Measurements from ENCODE around the gene MTA2.

The MTA2 gene

GRCh38 chr11:62548545-62549335 lies 52.9 kb downstream of the MTA2 start:
- H3K4me3 ChIP-seq (ENCODE audit: low read depth in 1 of 2, low read length in 2 of 2), result no peak overlapping the region
- H3K27me3 ChIP-seq (ENCODE audit: control insufficient read depth in 1 of 2, insufficient read depth in 2 of 2, low read length in 2 of 2), result no peaks in the 10 kb centered on the region
- H3K9me3 ChIP-seq (ENCODE audit: control insufficient read depth in 1 of 2, low read length in 2 of 2), result no peaks in the 10 kb centered on the region
- H3K36me3 ChIP-seq (ENCODE audit: control insufficient read depth in 1 of 2, insufficient read depth in 2 of 2, low read length in 2 of 2), result no peaks in the 10 kb centered on the region
- H3K9ac ChIP-seq (ENCODE audit: low read depth in 1 of 2, low read length in 2 of 2), result peak overlapping the region in 1 of 2 donors; percentile 10
- H3K4me1 ChIP-seq (ENCODE audit: control insufficient read depth in 1 of 2, insufficient read depth in 2 of 2, low read length in 2 of 2), result peaks cover 51 to 64% of the 10 kb centered on the region in 2 donors
- H3K27ac ChIP-seq (ENCODE audit: low read depth, low read length), result no peak overlapping the region

GRCh38 chr11:62547691-62548281 lies 53.9 kb downstream of the MTA2 start:
- H3K27ac ChIP-seq (ENCODE audit: low read depth, low read length), result no peak overlapping the region
- H3K4me1 ChIP-seq (ENCODE audit: control insufficient read depth in 1 of 2, insufficient read depth in 2 of 2, low read length in 2 of 2), result peaks cover 50 to 65% of the 10 kb centered on the region in 2 donors
- no peaks in the 10 kb centered on the region for H3K27me3 ChIP-seq (ENCODE audit: control insufficient read depth in 1 of 2, insufficient read depth in 2 of 2, low read length in 2 of 2)
- H3K36me3 ChIP-seq (ENCODE audit: control insufficient read depth in 1 of 2, insufficient read depth in 2 of 2, low read length in 2 of 2), result peaks cover 0 to 3% of the 10 kb centered on the region in 2 donors
- peak overlapping the region; percentile 71 to 94 for H3K4me3 ChIP-seq (ENCODE audit: low read depth in 1 of 2, low read length in 2 of 2)
- H3K9ac ChIP-seq (ENCODE audit: low read depth in 1 of 2, low read length in 2 of 2), result peak overlapping the region in 1 of 2 donors; percentile 38
- H3K9me3 ChIP-seq (ENCODE audit: control insufficient read depth in 1 of 2, low read length in 2 of 2), result no peaks in the 10 kb centered on the region

- H3K27me3 ChIP-seq (ENCODE audit: control insufficient read depth in 1 of 2, insufficient read depth in 2 of 2, low read length in 2 of 2), result no peaks in the 10 kb centered on the region
- H3K36me3 ChIP-seq (ENCODE audit: control insufficient read depth in 1 of 2, insufficient read depth in 2 of 2, low read length in 2 of 2), result peaks cover 0 to 3% of the 10 kb centered on the region in 2 donors
- H3K4me1 ChIP-seq (ENCODE audit: control insufficient read depth in 1 of 2, insufficient read depth in 2 of 2, low read length in 2 of 2), result peaks cover 50 to 64% of the 10 kb centered on the region in 2 donors
- no peaks in the 10 kb centered on the region for H3K9me3 ChIP-seq (ENCODE audit: control insufficient read depth in 1 of 2, low read length in 2 of 2)
- H3K4me3 ChIP-seq (ENCODE audit: low read depth in 1 of 2, low read length in 2 of 2), result peak overlapping the region; percentile 71 to 94
- no peak overlapping the region for H3K27ac ChIP-seq (ENCODE audit: low read depth, low read length)
- peak overlapping the region; percentile 57 to 98 for H3K9ac ChIP-seq (ENCODE audit: low read depth in 1 of 2, low read length in 2 of 2)
These were observed 54.6 kb downstream of the MTA2 start for GRCh38 chr11:62546929-62547625.

- H3K9ac ChIP-seq (ENCODE audit: low read depth in 1 of 2, low read length in 2 of 2), result peak within 1 kb of the TSS; percentile 95 to 98
- no peaks in the 10 kb centered on the region for H3K27me3 ChIP-seq (ENCODE audit: control insufficient read depth in 1 of 2, insufficient read depth in 2 of 2, low read length in 2 of 2)
- H3K4me1 ChIP-seq (ENCODE audit: control insufficient read depth in 1 of 2, insufficient read depth in 2 of 2, low read length in 2 of 2), result peaks cover 50 to 64% of the 10 kb centered on the region in 2 donors
- no peaks in the 10 kb centered on the region for H3K9me3 ChIP-seq (ENCODE audit: control insufficient read depth in 1 of 2, low read length in 2 of 2)
- H3K27ac ChIP-seq (ENCODE audit: low read depth, low read length), result peak within 1 kb of the TSS; percentile 96
- peaks cover 0 to 3% of the 10 kb centered on the region in 2 donors for H3K36me3 ChIP-seq (ENCODE audit: control insufficient read depth in 1 of 2, insufficient read depth in 2 of 2, low read length in 2 of 2)
- H3K4me3 ChIP-seq (ENCODE audit: low read depth in 1 of 2, low read length in 2 of 2), result peak within 1 kb of the TSS; percentile 94 to 96
These were observed 55.3 kb downstream of the MTA2 start, which contains the start of gene AHNAK for GRCh38 chr11:62546244-62546928. TSS of gene AHNAK (minus strand) at chr11:62546806. CDS start at chr11:62536098, 10,708 bp downstream.

GRCh38 chr11:62545437-62546243 lies 56.0 kb downstream of the MTA2 start:
- no peaks in the 10 kb centered on the region for H3K9me3 ChIP-seq (ENCODE audit: control insufficient read depth in 1 of 2, low read length in 2 of 2)
- no peaks in the 10 kb centered on the region for H3K27me3 ChIP-seq (ENCODE audit: control insufficient read depth in 1 of 2, insufficient read depth in 2 of 2, low read length in 2 of 2)
- peak overlapping the region; percentile 94 to 96 for H3K4me3 ChIP-seq (ENCODE audit: low read depth in 1 of 2, low read length in 2 of 2)
- H3K27ac ChIP-seq (ENCODE audit: low read depth, low read length), result peak overlapping the region; percentile 96
- H3K36me3 ChIP-seq (ENCODE audit: control insufficient read depth in 1 of 2, insufficient read depth in 2 of 2, low read length in 2 of 2), result peaks cover 0 to 3% of the 10 kb centered on the region in 2 donors
- peaks cover 56 to 65% of the 10 kb centered on the region in 2 donors for H3K4me1 ChIP-seq (ENCODE audit: control insufficient read depth in 1 of 2, insufficient read depth in 2 of 2, low read length in 2 of 2)
- H3K9ac ChIP-seq (ENCODE audit: low read depth in 1 of 2, low read length in 2 of 2), result peak overlapping the region; percentile 95 to 98

DNA sequence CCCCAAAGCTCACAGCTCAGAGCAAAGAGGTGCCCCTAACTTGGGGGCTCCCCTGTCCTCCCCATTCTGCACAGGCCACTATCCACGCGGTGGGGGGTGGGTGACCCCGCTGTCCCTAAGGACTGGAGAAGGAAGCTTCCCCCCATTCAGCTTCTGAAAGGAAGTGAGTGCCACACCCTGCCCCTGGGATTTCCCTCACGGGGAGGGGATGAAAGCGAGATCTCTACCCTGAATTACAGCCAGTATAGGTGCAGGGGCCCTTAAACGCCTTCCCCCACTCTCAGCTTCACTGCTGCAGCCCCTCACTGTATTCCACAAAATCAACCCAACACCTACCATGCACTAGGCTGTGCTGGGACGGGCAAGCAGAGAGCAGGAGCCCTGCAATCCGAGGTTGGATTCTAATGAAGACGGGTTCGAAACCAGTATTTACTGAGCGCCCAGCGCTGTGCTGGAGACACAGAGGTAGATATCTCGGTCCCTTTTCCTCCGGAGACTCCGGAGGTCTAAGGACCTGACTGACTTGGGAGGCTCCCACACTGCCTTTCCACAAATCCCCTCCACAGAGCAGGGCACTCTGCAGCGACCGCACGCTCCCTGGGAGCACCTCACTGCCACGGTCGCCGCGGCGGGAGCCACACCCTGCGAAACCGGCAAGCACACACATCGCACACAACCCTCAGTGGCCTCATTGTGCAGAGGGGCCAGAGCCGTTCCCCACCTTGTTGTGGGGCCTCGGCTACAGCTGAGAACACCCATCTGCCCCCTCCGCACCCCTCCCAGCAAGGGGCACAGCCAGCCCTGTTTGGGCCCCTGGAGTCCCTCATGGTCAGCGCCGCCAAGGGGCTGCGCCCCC lies 56.9 kb downstream of the MTA2 start:
- Histone ChIP-seq H3K9me3 (ENCODE audit: control insufficient read depth in 1 of 2, low read length in 2 of 2) (no peaks in the 10 kb centered on the region), H3K27me3 (ENCODE audit: control insufficient read depth in 1 of 2, insufficient read depth in 2 of 2, low read length in 2 of 2) (no peaks in the 10 kb centered on the region), H3K27ac (ENCODE audit: low read depth, low read length) (peak overlapping the region; percentile 96), H3K36me3 (ENCODE audit: control insufficient read depth in 1 of 2, insufficient read depth in 2 of 2, low read length in 2 of 2) (peaks cover 0 to 3% of the 10 kb centered on the region in 2 donors), H3K4me3 (ENCODE audit: low read depth in 1 of 2, low read length in 2 of 2) (peak overlapping the region; percentile 94 to 96), H3K4me1 (ENCODE audit: control insufficient read depth in 1 of 2, insufficient read depth in 2 of 2, low read length in 2 of 2) (peaks cover 62 to 74% of the 10 kb centered on the region in 2 donors), H3K9ac (ENCODE audit: low read depth in 1 of 2, low read length in 2 of 2) (peak overlapping the region; percentile 95 to 98)

GRCh38 chr11:62543680-62544444 lies 57.8 kb downstream of the MTA2 start:
- H3K9me3 ChIP-seq (ENCODE audit: control insufficient read depth in 1 of 2, low read length in 2 of 2), result no peaks in the 10 kb centered on the region
- H3K9ac ChIP-seq (ENCODE audit: low read depth in 1 of 2, low read length in 2 of 2), result peak overlapping the region; percentile 95 to 98
- peaks cover 0 to 3% of the 10 kb centered on the region in 2 donors for H3K36me3 ChIP-seq (ENCODE audit: control insufficient read depth in 1 of 2, insufficient read depth in 2 of 2, low read length in 2 of 2)
- peaks cover 68 to 81% of the 10 kb centered on the region in 2 donors for H3K4me1 ChIP-seq (ENCODE audit: control insufficient read depth in 1 of 2, insufficient read depth in 2 of 2, low read length in 2 of 2)
- H3K4me3 ChIP-seq (ENCODE audit: low read depth in 1 of 2, low read length in 2 of 2), result peak overlapping the region; percentile 94 to 96
- peak overlapping the region; percentile 96 for H3K27ac ChIP-seq (ENCODE audit: low read depth, low read length)
- H3K27me3 ChIP-seq (ENCODE audit: control insufficient read depth in 1 of 2, insufficient read depth in 2 of 2, low read length in 2 of 2), result no peaks in the 10 kb centered on the region

Measured in duodenal mucosa (tissue), 2 donors.